GM12878 (cell line): ENCODE results near the gene LDLRAD3.

Experiments used
- CHD2 ChIP-seq: IDR thresholded peaks from 2 replicates; pipeline ENCODE4 v1.6.1; 2011; ENCODE audit warnings: low read depth, low read length, improper control_type of control experiment, borderline replicate concordance
- CREB1 ChIP-seq: IDR thresholded peaks from 2 replicates; pipeline ENCODE4 v1.6.1; 2012; ENCODE audit warnings: low read depth, mild to moderate bottlenecking, inconsistent platforms
- CREM ChIP-seq: IDR thresholded peaks from 2 replicates; pipeline ENCODE4 v1.6.1; 2014; ENCODE audit warnings: antibody characterized with exemption, low read depth
- EZH2 ChIP-seq: IDR thresholded peaks from 2 replicates; pipeline ENCODE4 v1.6.1; 2012; ENCODE audit warnings: low read depth, mild to moderate bottlenecking, control low read depth, inconsistent platforms, low read length, borderline replicate concordance; ENCODE audit not compliant: control insufficient read depth
- MXI1 ChIP-seq: fragments of 150-350 bp; IDR thresholded peaks from 2 replicates; pipeline ENCODE4 v1.6.1; 2011; ENCODE audit warnings: low read depth, mild to moderate bottlenecking, inconsistent platforms, low read length, improper control_type of control experiment
- NFIC ChIP-seq: IDR thresholded peaks from 2 replicates; pipeline ENCODE4 v1.6.1; 2012; ENCODE audit warnings: low read depth, mild to moderate bottlenecking, inconsistent platforms, low read length, moderate library complexity
- POLR2A ChIP-seq: IDR thresholded peaks from 2 replicates; pipeline ENCODE4 v1.6.1; 2011; ENCODE audit warnings: low read depth, mild to moderate bottlenecking, low read length
- POLR2AphosphoS5 ChIP-seq: IDR thresholded peaks from 2 replicates; pipeline ENCODE4 v1.6.1; 2011; ENCODE audit warnings: mild to moderate bottlenecking, low read length, inconsistent platforms
- RFX5 ChIP-seq: IDR thresholded peaks from 2 replicates; pipeline ENCODE4 v1.6.1; 2011; ENCODE audit warnings: low read depth, low read length, improper control_type of control experiment
- YY1 ChIP-seq: IDR thresholded peaks from 2 replicates; pipeline ENCODE4 v1.6.1; 2011; ENCODE audit warnings: low read depth, mild to moderate bottlenecking, low read length
- TF ChIP-seq, protein P1 (sequence below): IDR thresholded peaks from 2 replicates; pipeline ENCODE4 v1.6.1; 2011; ENCODE audit warnings: low read depth, low read length, improper control_type of control experiment, borderline replicate concordance
- TF ChIP-seq, protein P2 (sequence below), 3 experiments: IDR thresholded peaks in 2 of 3; conservative IDR thresholded peaks in 1 of 3; 2 replicates each; pipeline ENCODE4 v1.5.1; 2011; ENCODE audit warnings: low read depth in 3 of 3, low read length in 3 of 3, mild to moderate bottlenecking in 3 of 3, control low read depth in 2 of 3, moderate library complexity in 2 of 3, inconsistent platforms in 1 of 3, mixed read lengths in 1 of 3; ENCODE audit not compliant: control insufficient read depth in 2 of 3, insufficient read depth in 1 of 3; ENCODE audit errors: extremely low read depth in 1 of 3
- TF ChIP-seq, protein P3 (sequence below): IDR thresholded peaks from 2 replicates; pipeline ENCODE4 v1.6.1; 2012; ENCODE audit warnings: low read length, inconsistent platforms

DNA sequence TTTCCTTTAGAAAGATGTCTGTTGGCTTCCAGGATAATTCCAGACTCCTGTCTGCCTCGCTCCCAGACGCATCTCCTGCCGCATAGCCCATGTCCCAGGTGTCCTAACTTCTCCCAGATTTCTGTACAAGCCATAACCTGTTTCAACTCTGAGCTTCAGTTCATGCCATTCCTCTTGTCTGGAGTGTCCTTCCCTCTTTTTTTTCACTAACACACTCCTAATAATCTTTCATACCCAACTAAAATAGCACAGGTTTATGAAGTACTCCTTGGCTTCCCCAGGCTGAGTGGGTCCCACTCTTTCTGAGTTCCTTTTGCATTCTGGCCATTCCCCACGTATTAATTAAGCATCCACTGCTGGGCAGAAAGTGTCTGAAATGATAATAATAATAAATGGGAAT is 123.0 kb downstream of the LDLRAD3 start:
- TF ChIP-seq POLR2A (no peak), CREM (no peak), MXI1 (no peak), EZH2 (no peak), CHD2 (no peak), YY1 (no peak), POLR2AphosphoS5 (no peak), NFIC (no peak), CREB1 (no peak), RFX5 (no peak)
- TF ChIP-seq, protein P1, sequence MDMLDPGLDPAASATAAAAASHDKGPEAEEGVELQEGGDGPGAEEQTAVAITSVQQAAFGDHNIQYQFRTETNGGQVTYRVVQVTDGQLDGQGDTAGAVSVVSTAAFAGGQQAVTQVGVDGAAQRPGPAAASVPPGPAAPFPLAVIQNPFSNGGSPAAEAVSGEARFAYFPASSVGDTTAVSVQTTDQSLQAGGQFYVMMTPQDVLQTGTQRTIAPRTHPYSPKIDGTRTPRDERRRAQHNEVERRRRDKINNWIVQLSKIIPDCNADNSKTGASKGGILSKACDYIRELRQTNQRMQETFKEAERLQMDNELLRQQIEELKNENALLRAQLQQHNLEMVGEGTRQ = no peak
- TF ChIP-seq, protein P2, sequence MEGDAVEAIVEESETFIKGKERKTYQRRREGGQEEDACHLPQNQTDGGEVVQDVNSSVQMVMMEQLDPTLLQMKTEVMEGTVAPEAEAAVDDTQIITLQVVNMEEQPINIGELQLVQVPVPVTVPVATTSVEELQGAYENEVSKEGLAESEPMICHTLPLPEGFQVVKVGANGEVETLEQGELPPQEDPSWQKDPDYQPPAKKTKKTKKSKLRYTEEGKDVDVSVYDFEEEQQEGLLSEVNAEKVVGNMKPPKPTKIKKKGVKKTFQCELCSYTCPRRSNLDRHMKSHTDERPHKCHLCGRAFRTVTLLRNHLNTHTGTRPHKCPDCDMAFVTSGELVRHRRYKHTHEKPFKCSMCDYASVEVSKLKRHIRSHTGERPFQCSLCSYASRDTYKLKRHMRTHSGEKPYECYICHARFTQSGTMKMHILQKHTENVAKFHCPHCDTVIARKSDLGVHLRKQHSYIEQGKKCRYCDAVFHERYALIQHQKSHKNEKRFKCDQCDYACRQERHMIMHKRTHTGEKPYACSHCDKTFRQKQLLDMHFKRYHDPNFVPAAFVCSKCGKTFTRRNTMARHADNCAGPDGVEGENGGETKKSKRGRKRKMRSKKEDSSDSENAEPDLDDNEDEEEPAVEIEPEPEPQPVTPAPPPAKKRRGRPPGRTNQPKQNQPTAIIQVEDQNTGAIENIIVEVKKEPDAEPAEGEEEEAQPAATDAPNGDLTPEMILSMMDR (IDR thresholded peaks at IDR 0.05 in 2 of 3, conservative IDR thresholded peaks at IDR 0.05 in 1 of 3; ENCODE audit: control insufficient read depth in 2 of 3, extremely low read depth in 1 of 3, insufficient read depth in 1 of 3, low read depth in 3 of 3, low read length in 3 of 3) = no peak
- TF ChIP-seq, protein P3, sequence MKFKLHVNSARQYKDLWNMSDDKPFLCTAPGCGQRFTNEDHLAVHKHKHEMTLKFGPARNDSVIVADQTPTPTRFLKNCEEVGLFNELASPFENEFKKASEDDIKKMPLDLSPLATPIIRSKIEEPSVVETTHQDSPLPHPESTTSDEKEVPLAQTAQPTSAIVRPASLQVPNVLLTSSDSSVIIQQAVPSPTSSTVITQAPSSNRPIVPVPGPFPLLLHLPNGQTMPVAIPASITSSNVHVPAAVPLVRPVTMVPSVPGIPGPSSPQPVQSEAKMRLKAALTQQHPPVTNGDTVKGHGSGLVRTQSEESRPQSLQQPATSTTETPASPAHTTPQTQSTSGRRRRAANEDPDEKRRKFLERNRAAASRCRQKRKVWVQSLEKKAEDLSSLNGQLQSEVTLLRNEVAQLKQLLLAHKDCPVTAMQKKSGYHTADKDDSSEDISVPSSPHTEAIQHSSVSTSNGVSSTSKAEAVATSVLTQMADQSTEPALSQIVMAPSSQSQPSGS = no peak
